ENCODE results near the gene NAALADL2. TPM values are rescaled to one million over a fixed set of nuclear protein-coding genes. Genes with fewer than 3 reads are reported as not detected.

Gene NAALADL2
- total and polyA plus RNA-seq, 2 donors (not counting 1 experiment from before 2014, with no cell fraction given): 8.8 to 11.6 TPM

GRCh38 chr3:175311946-175312345 is 452.8 kb downstream of the NAALADL2 start:
- no peak for DNase-seq (ENCODE audit: low read depth in 2 of 2)
- H3K4me3 ChIP-seq (replicated peaks in 1 of 4; ENCODE audit: control extremely low read depth in 1 of 4, insufficient read depth in 1 of 4, low read depth in 3 of 4, low read length in 4 of 4): no peak overlapping the region
- H3K27ac ChIP-seq (ENCODE audit: insufficient read depth, low read length): no peak overlapping the region
- no peaks in the 10 kb centered on the region for H4K20me1 ChIP-seq (ENCODE audit: control insufficient read depth, extremely low read depth, insufficient read depth, low read length)
- TF ChIP-seq CTCF (conservative IDR thresholded peaks at IDR 0.05 in 1 of 2, IDR thresholded peaks at IDR 0.05 in 1 of 2; ENCODE audit: low read depth in 1 of 2, low read length in 2 of 2): no peak
- no peak for TF ChIP-seq EZH2 (IDR thresholded peaks at IDR 0.05; ENCODE audit: low read length, missing control alignments)
- H3K36me3 ChIP-seq (ENCODE audit: control insufficient read depth, insufficient read depth, low read length): no peaks in the 10 kb centered on the region
- no peaks in the 10 kb centered on the region for H3K79me2 ChIP-seq (ENCODE audit: control insufficient read depth, insufficient read depth, low read length)
- no peak overlapping the region for H2AFZ ChIP-seq (ENCODE audit: low read length)
- H3K9ac ChIP-seq (ENCODE audit: insufficient read depth, low read length): no peak overlapping the region
- no peaks in the 10 kb centered on the region for H3K27me3 ChIP-seq (ENCODE audit: control insufficient read depth, insufficient read depth, low read length)
- H3K4me2 ChIP-seq (ENCODE audit: extremely low read depth, insufficient read depth, low read length): no peak overlapping the region
- no peaks in the 10 kb centered on the region for H3K4me1 ChIP-seq (ENCODE audit: control insufficient read depth, extremely low read depth, insufficient read depth, low read length)
- no peaks in the 10 kb centered on the region for H3K9me3 ChIP-seq (ENCODE audit: control insufficient read depth, insufficient read depth, low read depth, low read length)

GRCh38 chr3:175312791-175313190 is 453.7 kb downstream of the NAALADL2 start:
- no peak for DNase-seq (ENCODE audit: low read depth in 2 of 2)
- no peak overlapping the region for H2AFZ ChIP-seq (ENCODE audit: low read length)
- no peaks in the 10 kb centered on the region for H4K20me1 ChIP-seq (ENCODE audit: control insufficient read depth, extremely low read depth, insufficient read depth, low read length)
- no peak overlapping the region for H3K9ac ChIP-seq (ENCODE audit: insufficient read depth, low read length)
- H3K27ac ChIP-seq (ENCODE audit: insufficient read depth, low read length): no peak overlapping the region
- H3K4me1 ChIP-seq (ENCODE audit: control insufficient read depth, extremely low read depth, insufficient read depth, low read length): no peaks in the 10 kb centered on the region
- no peak for TF ChIP-seq EZH2 (IDR thresholded peaks at IDR 0.05; ENCODE audit: low read length, missing control alignments)
- no peak for TF ChIP-seq CTCF (conservative IDR thresholded peaks at IDR 0.05 in 1 of 2, IDR thresholded peaks at IDR 0.05 in 1 of 2; ENCODE audit: low read depth in 1 of 2, low read length in 2 of 2)
- H3K27me3 ChIP-seq (ENCODE audit: control insufficient read depth, insufficient read depth, low read length): no peaks in the 10 kb centered on the region
- H3K4me2 ChIP-seq (ENCODE audit: extremely low read depth, insufficient read depth, low read length): no peak overlapping the region
- no peaks in the 10 kb centered on the region for H3K9me3 ChIP-seq (ENCODE audit: control insufficient read depth, insufficient read depth, low read depth, low read length)
- H3K4me3 ChIP-seq (replicated peaks in 1 of 4; ENCODE audit: control extremely low read depth in 1 of 4, insufficient read depth in 1 of 4, low read depth in 3 of 4, low read length in 4 of 4): no peak overlapping the region
- no peaks in the 10 kb centered on the region for H3K36me3 ChIP-seq (ENCODE audit: control insufficient read depth, insufficient read depth, low read length)
- H3K79me2 ChIP-seq (ENCODE audit: control insufficient read depth, insufficient read depth, low read length): no peaks in the 10 kb centered on the region

- no peak for DNase-seq (ENCODE audit: low read depth in 2 of 2)
- H3K9me3 ChIP-seq (ENCODE audit: control insufficient read depth, insufficient read depth, low read depth, low read length): no peaks in the 10 kb centered on the region
- H3K9ac ChIP-seq (ENCODE audit: insufficient read depth, low read length): no peak overlapping the region
- no peaks in the 10 kb centered on the region for H3K36me3 ChIP-seq (ENCODE audit: control insufficient read depth, insufficient read depth, low read length)
- no peak overlapping the region for H3K4me2 ChIP-seq (ENCODE audit: extremely low read depth, insufficient read depth, low read length)
- no peak overlapping the region for H3K27ac ChIP-seq (ENCODE audit: insufficient read depth, low read length)
- no peak overlapping the region for H2AFZ ChIP-seq (ENCODE audit: low read length)
- TF ChIP-seq EZH2 (IDR thresholded peaks at IDR 0.05; ENCODE audit: low read length, missing control alignments) (no peak), CTCF (conservative IDR thresholded peaks at IDR 0.05 in 1 of 2, IDR thresholded peaks at IDR 0.05 in 1 of 2; ENCODE audit: low read depth in 1 of 2, low read length in 2 of 2) (no peak)
- no peaks in the 10 kb centered on the region for H3K27me3 ChIP-seq (ENCODE audit: control insufficient read depth, insufficient read depth, low read length)
- H3K79me2 ChIP-seq (ENCODE audit: control insufficient read depth, insufficient read depth, low read length): no peaks in the 10 kb centered on the region
- no peak overlapping the region for H3K4me3 ChIP-seq (replicated peaks in 1 of 4; ENCODE audit: control extremely low read depth in 1 of 4, insufficient read depth in 1 of 4, low read depth in 3 of 4, low read length in 4 of 4)
- no peaks in the 10 kb centered on the region for H3K4me1 ChIP-seq (ENCODE audit: control insufficient read depth, extremely low read depth, insufficient read depth, low read length)
- no peaks in the 10 kb centered on the region for H4K20me1 ChIP-seq (ENCODE audit: control insufficient read depth, extremely low read depth, insufficient read depth, low read length)
Observed at GRCh38 chr3:175316799-175317198, 457.7 kb downstream of the NAALADL2 start.
